IPS DF 4.7 (cell line): ENCODE measurements around the gene LMF2.
A peak's percentile ranks its signal among the peaks of the same experiment; 100 is the strongest.
"Not testable (repeated sequence)": the region's sequence is repeated elsewhere in the genome, so short reads cannot be mapped to it uniquely, and the experiment has no call there.

Source experiments
- DNase-seq: peaks from one replicate; pipeline ENCODE4 v3.0.0-alpha.2; 2013; ENCODE audit warnings: low spot score; ENCODE audit errors: extremely low read depth

LMF2 gene

DNA sequence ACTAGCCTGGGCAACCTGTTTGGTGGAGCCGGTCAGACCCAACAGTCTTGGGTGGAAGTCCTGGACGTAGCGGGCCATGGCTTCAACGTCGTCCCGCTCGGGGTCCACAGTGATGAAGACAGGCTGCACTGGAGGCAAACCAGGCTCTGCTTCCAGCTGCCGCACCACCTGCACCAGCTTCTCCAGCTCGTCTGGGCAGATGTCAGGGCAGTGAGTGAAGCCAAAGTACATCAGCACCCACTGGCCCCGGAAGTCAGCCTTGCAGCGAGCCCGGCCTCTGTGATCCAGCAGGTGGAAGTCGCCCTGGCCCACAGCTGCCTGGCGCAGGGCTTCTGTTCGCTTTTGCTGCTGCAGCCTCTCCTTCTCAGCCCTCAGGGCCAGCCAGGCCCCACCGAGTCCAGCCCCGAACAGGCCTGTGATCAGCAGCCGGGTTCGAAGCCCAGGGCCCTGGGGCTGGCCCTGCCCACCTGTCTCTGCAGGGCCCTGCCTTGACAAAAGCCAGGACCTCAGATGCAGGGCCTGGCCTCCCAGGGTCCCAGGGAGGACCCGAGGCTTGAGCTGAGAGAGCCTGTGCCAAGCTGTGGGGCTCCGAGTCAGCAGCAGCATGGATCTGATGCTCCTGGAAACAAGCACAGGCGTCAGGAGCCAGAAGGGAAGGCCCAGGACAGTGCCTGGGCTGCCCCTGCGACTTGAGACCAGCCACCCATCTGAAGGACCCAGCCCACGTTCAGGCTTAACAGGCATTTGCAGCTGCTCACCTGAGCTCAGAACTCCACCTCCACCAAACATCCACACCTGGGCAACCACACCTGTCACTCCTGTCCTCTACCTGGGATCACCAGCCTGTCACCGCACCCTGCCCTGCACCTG, 16.5 kb upstream of the LMF2 start:
- DNase-seq = no peak

DNA sequence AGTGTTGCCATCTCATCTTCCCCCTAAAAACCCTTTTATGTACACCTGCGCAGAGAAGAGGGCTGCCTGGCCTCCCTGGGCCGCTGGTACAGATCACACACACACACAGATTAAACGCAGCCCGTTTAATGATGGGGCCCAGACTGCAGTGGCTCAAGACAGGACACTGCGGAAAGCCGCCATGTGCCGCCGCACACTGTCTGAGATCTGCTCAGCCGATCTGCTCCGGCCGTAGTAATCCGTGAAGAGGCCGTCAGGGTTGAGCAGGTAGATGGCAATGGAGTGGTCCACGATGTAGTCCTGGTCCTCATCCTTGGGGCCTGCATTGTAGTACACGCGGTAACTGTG, 15.9 kb upstream of the LMF2 start:
- DNase-seq = no peak

DNA sequence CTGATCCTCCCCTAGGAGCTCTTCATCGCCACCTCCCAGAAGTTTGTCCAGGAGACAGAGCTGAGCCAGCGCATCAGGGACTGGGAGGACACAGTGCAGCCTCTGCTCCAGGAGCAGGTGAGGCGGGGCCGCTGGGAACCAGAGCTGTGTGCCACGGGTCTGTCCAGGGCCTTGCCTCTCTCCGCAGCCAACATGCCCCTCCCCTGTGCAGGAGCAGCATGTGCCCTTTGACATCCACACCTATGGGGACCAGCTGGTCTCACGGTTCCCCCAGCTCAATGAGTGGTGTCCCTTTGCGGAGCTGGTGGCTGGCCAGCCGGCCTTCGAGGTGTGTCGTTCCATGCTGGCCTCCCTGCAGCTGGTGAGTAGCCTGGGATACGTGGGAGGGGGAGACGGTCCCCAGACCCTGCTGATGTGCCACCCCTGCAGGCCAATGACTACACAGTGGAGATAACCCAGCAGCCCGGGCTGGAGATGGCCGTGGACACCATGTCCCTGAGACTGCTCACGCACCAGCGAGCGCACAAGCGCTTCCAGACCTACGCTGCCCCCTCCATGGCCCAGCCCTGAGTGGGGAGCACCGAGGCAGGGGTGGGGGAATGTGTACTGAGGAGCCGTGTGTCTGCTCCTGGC, 15.4 kb upstream of the LMF2 start:
- no peak for DNase-seq

DNA sequence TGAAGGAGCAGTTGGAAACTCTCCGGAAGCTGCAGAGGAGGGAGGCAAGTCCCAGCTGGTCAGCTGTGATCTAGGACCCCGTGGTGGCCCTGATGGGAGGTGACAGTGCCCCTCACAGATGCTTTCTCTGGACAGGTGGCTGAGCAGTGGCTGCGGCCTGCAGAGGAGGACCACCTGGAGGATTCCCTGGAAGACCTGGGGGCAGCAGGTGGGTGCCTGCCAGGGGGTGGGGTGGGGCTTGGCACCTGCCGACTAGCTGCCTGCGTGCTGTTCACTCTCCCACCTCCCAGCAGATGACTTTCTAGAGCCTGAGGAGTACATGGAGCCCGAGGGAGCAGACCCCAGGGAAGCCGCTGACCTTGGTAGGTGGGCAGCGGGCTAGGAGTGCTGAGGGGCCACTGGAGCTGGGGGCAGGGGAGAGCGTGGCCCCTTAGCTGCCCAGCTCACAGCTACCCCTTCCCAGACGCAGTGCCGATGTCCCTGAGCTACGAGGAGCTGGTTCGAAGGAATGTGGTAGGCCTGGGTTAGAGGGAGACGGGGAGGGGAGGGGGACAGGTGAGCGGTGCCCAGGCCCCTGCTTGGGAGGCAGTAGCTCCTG, 14.8 kb upstream of the LMF2 start:
- DNase-seq = no peak

DNA sequence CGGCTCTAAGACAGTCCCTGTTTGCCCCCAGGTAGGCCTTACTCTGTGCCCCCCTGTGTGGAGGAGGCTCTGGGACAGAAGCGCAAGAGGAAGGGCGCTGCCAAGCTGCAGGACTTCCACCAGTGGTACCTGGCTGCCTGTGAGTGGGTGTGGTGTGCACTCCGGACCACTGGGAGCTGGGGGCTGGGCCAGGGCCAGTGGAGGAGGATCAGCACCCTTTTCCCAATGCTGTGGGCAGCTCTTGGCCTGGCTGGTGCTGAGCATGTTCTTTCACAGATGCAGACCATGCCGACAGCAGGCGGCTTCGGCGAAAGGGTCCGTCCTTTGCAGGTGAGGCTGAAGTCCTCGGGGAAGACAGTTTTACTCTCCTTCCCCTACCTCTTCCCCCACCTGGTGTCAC, 14.2 kb upstream of the LMF2 start:
- DNase-seq = no peak

DNA sequence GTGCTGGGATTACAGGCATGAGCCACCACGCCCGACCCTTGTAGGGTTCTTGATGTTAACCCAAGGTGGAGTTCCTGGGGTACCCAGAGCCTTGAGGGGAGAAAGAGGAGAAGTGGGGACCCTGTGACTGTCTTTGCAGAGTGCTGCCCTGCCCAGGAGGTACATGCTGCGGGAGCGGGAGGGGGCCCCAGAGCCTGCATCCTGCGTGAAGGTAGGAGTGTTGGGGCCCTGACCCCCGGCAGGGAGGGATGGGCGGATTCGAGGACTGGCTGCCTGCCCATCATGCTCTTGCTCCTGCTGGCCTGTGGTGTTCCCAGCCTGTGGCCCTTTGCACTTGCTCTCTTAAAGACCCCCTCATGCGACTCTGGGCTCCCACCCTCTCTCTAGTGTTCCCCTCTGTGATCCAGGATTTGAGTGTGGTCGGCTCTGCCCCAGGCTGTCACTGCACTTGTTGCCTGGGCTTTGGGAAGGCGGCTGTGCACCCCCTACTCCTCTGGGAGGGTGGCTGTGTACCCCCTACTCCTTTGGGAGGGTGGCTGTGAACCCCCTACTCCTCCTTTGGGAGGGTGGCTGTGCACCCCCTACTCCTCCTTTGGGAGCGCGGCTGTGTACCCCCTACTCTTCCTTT, 13.4 kb upstream of the LMF2 start:
- no peak for DNase-seq

DNA sequence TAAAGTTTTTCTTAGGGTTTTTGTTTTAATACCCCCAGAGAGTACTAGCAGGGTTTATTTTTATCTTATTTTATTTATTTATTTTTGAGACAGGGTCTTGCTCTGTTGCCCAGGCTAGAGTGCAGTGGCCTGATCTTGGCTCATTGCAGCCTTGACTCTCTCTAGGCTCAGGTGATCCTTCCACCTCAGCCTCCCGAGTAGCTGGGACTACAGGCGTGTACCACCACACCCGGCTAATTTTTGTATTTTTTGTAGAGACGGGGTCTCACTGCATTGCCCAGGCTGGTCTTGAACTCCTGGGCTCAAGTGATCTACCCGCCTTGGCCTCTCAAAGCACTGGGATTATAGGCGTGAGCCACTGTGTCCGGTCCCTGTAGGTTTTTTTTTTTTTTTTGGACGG, 12.7 kb upstream of the LMF2 start:
- not testable (repeated sequence) for DNase-seq

DNA sequence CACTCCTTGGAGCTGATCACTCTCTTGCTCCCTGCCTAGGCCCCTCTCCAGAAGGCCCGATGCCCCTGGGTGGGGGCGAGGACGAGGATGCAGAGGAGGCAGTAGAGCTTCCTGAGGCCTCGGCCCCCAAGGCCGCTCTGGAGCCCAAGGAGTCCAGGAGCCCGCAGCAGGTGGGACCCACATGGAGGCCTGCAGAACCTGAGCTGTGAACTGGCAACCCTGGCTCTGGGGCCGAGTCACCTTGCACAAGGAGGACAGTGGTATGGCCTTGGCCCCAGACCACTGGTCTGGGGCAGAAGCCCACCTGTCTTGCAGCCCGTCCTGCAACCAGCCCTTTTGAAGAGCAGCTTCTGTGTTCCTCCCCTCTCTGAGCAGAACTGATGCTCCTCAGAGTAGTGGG, 11.6 kb upstream of the LMF2 start:
- no peak for DNase-seq

DNA sequence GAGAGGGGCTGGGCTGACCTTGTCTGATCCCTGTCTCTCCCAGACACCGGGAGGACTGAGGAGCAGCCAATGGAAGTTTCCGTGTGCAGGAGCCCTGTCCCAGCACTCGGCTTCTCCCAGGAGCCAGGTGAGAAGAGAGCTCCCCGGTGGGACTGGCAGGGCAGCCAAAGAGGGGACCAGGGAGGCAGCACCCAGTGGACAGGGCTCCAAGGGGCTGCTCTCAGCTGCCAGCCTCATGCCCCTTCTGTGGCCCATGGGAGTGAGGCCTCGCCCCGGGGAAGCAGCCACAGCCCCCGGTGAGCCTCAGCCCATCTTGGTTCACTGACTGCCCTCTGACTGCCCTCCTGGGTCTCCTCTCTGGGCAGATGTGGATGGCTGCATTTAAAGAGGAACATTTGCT, 11.1 kb upstream of the LMF2 start:
- DNase-seq = no peak

DNA sequence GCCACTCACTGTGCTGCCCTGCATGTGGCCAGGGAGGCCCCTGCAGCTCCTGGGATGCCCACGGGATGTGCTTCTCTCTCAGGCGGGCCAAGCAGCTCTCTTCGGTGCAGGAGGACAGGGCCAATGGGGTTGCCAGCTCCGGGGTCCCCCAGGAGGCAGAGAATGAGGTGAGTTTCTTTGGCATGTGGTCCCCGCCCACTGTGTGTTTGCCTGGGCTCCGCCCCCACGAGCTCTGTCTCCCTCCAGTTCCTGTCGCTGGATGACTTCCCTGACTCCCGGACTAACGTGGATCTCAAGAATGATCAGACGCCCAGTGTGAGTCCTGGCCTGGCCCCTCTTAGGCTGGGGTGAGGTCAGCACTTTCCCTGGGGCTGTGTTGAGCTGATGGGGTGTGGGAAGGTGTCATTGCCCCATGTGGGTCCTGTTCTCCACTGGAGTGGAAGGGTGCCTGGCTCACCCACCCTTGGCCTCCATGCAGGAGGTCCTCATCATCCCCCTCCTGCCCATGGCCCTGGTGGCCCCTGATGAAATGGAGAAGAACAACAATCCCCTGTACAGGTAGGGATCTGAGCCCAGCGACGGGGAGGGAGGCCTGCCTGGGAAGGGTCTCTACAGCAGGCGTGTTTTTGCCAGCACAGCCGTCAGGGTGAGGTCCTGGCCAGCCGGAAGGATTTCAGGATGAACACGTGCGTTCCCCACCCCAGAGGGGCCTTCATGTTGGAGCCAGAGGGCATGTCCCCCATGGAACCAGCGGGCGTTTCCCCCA, 10.2 kb upstream of the LMF2 start:
- no peak for DNase-seq

DNA sequence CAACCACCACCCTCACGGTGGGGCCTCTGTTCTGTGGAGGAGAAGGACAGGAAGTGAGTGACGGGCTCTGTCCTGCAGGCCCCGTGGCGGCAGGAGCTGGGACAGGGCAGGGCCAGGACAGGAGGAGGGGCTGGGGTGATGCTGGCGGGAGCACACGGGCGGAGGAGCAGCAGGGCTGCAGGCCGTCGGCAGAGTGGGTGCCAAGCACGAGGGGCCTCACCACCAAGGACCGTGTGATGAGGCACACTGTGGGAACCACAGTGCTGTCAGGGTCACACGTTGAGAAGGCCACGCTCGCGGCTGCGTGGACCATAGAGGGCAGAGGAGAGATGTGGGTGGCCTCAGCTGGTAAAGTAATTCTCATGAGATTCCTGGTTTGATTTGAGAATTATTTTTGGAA, 9.4 kb upstream of the LMF2 start:
- DNase-seq = no peak

DNA sequence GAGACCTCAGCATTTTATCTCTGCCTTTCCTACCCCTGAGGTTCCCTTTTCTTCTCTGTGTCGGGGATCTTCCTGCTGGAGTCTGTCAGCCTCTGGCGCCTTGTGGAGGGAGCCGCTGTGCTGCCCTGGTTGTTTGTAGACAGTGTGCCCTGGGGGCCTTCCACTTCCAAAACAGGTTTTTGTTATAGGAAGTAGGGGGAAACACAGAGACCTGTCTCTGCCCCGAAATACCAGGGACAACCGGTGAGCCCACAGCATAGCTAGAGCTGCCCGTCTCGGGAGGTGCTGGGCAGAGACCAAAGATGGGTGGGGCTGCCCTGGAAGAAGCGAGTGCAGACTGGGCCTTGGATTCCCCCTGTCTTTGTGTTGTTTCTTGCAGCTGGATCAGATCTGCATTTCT, 8.6 kb upstream of the LMF2 start:
- no peak for DNase-seq

GRCh38 chr22:50513175-50513574, 5.7 kb upstream of the LMF2 start:
- no peak for DNase-seq

GRCh38 chr22:50508897-50509296, 1.4 kb upstream of the LMF2 start:
- DNase-seq = no peak

GRCh38 chr22:50507991-50508884, 736 bp upstream of the LMF2 start, which contains the start of gene NCAPH2:
Gene NCAPH2 (plus strand): TSS chr22:50508224. CDS start chr22:50508338, 114 bp downstream.
- peak; percentile 79 for DNase-seq

GRCh38 chr22:50506611-50507420, 686 bp downstream of the LMF2 start:
- no peak for DNase-seq

DNA sequence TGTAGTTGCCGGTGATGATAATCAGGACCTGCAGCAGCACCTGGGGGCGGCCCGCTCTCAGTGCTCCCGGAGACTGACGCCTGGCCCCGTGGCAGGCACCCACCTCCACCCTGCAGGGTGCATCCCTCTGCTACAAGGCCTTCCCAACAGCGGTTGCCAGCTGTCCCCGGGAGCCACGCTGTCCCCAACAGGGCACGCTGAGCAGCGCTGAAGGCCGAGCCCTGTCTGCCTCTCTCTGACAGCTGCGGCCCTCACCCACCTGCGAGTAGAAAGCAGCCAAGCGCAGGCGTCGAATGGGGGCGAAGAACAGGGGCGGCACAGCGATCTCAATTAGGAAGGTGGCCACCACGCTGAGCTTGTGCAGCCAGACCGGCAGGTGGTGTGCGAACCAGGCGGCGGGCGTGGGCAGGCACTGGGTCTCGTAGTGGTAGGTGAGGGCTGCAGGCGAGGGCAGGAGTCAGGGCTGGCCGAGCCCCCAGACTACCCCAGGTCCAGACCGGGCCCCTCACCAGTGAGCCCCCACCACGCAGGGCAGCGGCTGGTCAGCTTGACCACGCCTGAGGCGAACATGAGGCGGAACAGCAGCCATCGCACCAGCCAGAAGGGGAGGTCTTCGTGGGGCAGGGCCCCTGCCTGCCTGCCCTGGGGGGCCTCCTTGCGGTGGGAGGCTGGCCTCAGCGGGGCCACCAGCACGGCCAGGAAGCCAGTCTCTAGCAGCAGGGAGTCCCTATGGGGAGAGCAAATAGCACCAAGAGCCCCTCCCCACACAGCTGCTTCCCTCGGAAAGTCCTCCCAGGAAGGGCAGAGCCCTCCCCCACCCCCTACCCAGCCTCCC, 1.5 kb downstream of the LMF2 start:
- no peak for DNase-seq

DNA sequence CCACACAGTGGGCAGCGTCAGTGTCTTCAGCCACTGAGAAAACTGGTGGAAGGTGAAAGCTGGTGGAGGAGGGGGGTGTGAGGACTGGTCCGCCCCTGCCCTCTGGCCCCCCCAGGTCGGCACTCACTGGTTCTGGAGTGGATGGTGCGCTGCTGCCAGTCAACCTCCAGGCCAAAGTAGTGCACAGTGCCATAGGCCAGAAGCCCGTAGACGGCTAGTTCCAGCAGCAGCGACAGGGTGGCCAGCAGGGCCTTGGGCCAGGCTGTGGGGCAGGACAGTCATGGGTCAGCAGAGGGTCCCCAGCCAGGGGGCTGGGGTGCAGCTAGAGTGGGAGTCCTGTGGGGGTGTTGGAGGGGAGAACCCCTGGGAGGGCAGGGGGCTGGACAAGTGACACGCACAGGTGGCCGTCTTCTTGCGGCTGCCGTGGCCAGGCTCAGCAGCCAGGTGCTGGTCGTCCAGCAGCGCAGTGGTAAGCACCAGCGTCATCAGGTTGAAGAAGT, 2.2 kb downstream of the LMF2 start:
- DNase-seq = no peak
